OCI-LY1 (cell line): ENCODE data around the gene MFF.

ENCODE experiments used
- H2AFZ ChIP-seq: fragments of 200-600 bp; sonication (generic), shearing (Covaris generic); 2 replicates; pipeline ENCODE4 v1.6.0; 2014; ENCODE audit warnings: antibody characterized with exemption, mild to moderate bottlenecking, low read length
- H3F3A ChIP-seq: fragments of 200-600 bp; sonication (generic), shearing (Covaris generic); 2 replicates; pipeline ENCODE4 v1.6.0; 2014; ENCODE audit warnings: mild to moderate bottlenecking, antibody characterized with exemption, low read length, moderate library complexity; ENCODE audit not compliant: insufficient read depth
- H3K27ac ChIP-seq: fragments of 200-600 bp; sonication (generic); 2 replicates; pipeline ENCODE4 v1.5.1; 2014; ENCODE audit warnings: low read length, mixed run types, mild to moderate bottlenecking, low read depth; ENCODE audit not compliant: poor library complexity, severe bottlenecking
- H3K27me3 ChIP-seq: fragments of 200-600 bp; sonication (generic); 2 replicates; pipeline ENCODE4 v1.6.0; 2014; ENCODE audit warnings: antibody characterized with exemption, mild to moderate bottlenecking, low read length, moderate library complexity; ENCODE audit not compliant: insufficient read depth
- H3K36me3 ChIP-seq: fragments of 200-600 bp; sonication (generic); 2 replicates; pipeline ENCODE4 v1.6.1; 2014; ENCODE audit warnings: mild to moderate bottlenecking, antibody characterized with exemption, low read length, moderate library complexity, mixed read lengths; ENCODE audit not compliant: insufficient read depth
- H3K4me1 ChIP-seq: fragments of 200-600 bp; sonication (generic); 2 replicates; pipeline ENCODE4 v1.5.1; 2014; ENCODE audit warnings: mild to moderate bottlenecking, low read length, moderate library complexity; ENCODE audit not compliant: insufficient read depth, severe bottlenecking
- H3K4me2 ChIP-seq: fragments of 200-600 bp; sonication (generic), shearing (Covaris generic); 2 replicates; pipeline ENCODE4 v1.6.1; 2014; ENCODE audit warnings: low read length
- H3K4me3 ChIP-seq: fragments of 200-600 bp; sonication (generic); 2 replicates; pipeline ENCODE4 v1.5.1; 2014; ENCODE audit warnings: low read length, low read depth, mild to moderate bottlenecking, mixed read lengths; ENCODE audit not compliant: poor library complexity, severe bottlenecking
- H3K79me2 ChIP-seq: fragments of 200-600 bp; shearing (Covaris generic); 2 replicates; pipeline ENCODE4 v1.6.1; 2016; ENCODE audit warnings: mixed run types, low read length, mixed read lengths; ENCODE audit not compliant: insufficient read depth
- H3K9ac ChIP-seq: fragments of 200-600 bp; sonication (generic), shearing (Covaris generic); 2 replicates; pipeline ENCODE4 v1.6.1; 2014; ENCODE audit warnings: mild to moderate bottlenecking, low read length, mixed read lengths
- H3K9me2 ChIP-seq: fragments of 200-600 bp; sonication (generic), shearing (Covaris generic); 2 replicates; pipeline ENCODE4 v1.6.1; 2014; ENCODE audit warnings: low read depth, mild to moderate bottlenecking, low read length, mixed read lengths
- H3K9me3 ChIP-seq: fragments of 200-600 bp; shearing (Covaris generic); 2 replicates; pipeline ENCODE4 v1.6.1; 2014; ENCODE audit warnings: low read length, mixed read lengths
- H4K20me1 ChIP-seq: fragments of 200-600 bp; sonication (generic), shearing (Covaris generic); 2 replicates; pipeline ENCODE4 v1.6.0; 2016; ENCODE audit warnings: mild to moderate bottlenecking, low read length; ENCODE audit not compliant: insufficient read depth
- CTCF ChIP-seq: fragments of 200-600 bp; sonication (generic), shearing (Covaris generic); IDR thresholded peaks from 2 replicates; pipeline ENCODE4 v1.5.1; 2017; ENCODE audit warnings: mild to moderate bottlenecking, antibody characterized with exemption, low read length, moderate library complexity, mixed read lengths
- EZH2 ChIP-seq: fragments of 200-600 bp; sonication (generic), shearing (Covaris generic); IDR thresholded peaks from 2 replicates; pipeline ENCODE4 v1.8.0; 2017; ENCODE audit warnings: borderline replicate concordance, mixed run types, mild to moderate bottlenecking, antibody characterized with exemption, low read length, moderate library complexity, mixed read lengths

MFF gene

GRCh38 chr2:227324995-227325838, at the start of gene MFF:
Gene MFF (plus strand): TSS chr2:227325251. CDS start chr2:227330666, 5,415 bp downstream.
- Histone ChIP-seq H3K27me3 (no peaks in the 10 kb centered on the region), H2AFZ (peak within 1 kb of the TSS; percentile 65; the same call in 1 of the 2 replicates), H3K36me3 (peaks cover 11% of the 10 kb centered on the region), H3K9me2 (no peaks in the 10 kb centered on the region), H3K4me3 (peak within 1 kb of the TSS; percentile 79), H3K9ac (peak within 1 kb of the TSS; percentile 88), H3F3A (no peaks in the 10 kb centered on the region), H3K79me2 (peaks cover 48% of the 10 kb centered on the region), H4K20me1 (no peaks in the 10 kb centered on the region), H3K9me3 (0 out of 2 replicates have a peak, but pooled peaks cover 3% of the 10 kb centered on the region), H3K27ac (peak within 1 kb of the TSS; percentile 31), H3K4me1 (peaks cover 32% of the 10 kb centered on the region), H3K4me2 (peak within 1 kb of the TSS; percentile 84)
- peak; percentile 56 for TF ChIP-seq CTCF
- TF ChIP-seq EZH2, result no peak

GRCh38 chr2:227280895-227281294, 44.2 kb upstream of the MFF start:
- H3K4me3 ChIP-seq, result no peak overlapping the region
- H3K9me2 ChIP-seq, result no peaks in the 10 kb centered on the region
- H3K27ac ChIP-seq, result no peak overlapping the region
- no peaks in the 10 kb centered on the region for H3F3A ChIP-seq
- no peaks in the 10 kb centered on the region for H3K27me3 ChIP-seq
- H3K4me1 ChIP-seq, result no peaks in the 10 kb centered on the region
- H3K9me3 ChIP-seq, result no peaks in the 10 kb centered on the region
- H3K79me2 ChIP-seq, result no peaks in the 10 kb centered on the region
- no peak overlapping the region for H3K9ac ChIP-seq
- H4K20me1 ChIP-seq, result no peaks in the 10 kb centered on the region
- no peak overlapping the region for H3K4me2 ChIP-seq
- TF ChIP-seq EZH2 (no peak), CTCF (no peak)
- H2AFZ ChIP-seq, result no peak overlapping the region
- peaks cover 28% of the 10 kb centered on the region for H3K36me3 ChIP-seq

- Histone ChIP-seq H3K9me3 (no peaks in the 10 kb centered on the region), H3F3A (no peaks in the 10 kb centered on the region), H4K20me1 (no peaks in the 10 kb centered on the region), H3K9me2 (no peaks in the 10 kb centered on the region), H3K79me2 (no peaks in the 10 kb centered on the region), H3K9ac (no peak overlapping the region), H3K4me2 (no peak overlapping the region), H3K4me3 (no peak overlapping the region), H3K27me3 (no peaks in the 10 kb centered on the region), H3K27ac (no peak overlapping the region), H3K4me1 (no peaks in the 10 kb centered on the region), H3K36me3 (peaks cover 47% of the 10 kb centered on the region), H2AFZ (no peak overlapping the region)
- TF ChIP-seq EZH2, result no peak
These were observed 39.3 kb upstream of the MFF start for GRCh38 chr2:227285741-227286236.
